NCI-H1417 (cell line): ENCODE measurements around the gene SMIM45.

ENCODE experiments used
- DNase-seq, 3 experiments: peaks; one replicate each; lab custom pipeline; 2025; lab: John Stamatoyannopoulos, UW

Gene SMIM45

DNA sequence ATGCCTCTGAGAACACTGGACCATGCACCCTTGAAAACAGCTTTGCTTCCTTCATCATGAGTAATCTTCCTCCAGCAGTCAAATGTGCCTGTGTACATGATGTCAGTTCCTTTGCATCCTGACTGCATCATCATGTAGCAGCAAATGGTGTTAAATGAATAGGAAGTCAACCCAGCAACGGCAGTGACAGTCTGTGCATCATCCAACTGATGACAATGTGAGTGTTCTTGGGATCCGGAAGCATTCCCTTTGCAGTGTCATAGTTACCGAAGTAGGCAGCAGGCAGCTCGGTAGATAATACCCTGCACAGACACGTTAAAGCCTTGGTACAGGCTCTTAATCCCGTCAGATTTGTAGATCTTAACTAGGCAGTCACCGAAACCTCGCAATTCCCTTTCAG lies 49.2 kb downstream of the SMIM45 start:
- DNase-seq: no peak

DNA sequence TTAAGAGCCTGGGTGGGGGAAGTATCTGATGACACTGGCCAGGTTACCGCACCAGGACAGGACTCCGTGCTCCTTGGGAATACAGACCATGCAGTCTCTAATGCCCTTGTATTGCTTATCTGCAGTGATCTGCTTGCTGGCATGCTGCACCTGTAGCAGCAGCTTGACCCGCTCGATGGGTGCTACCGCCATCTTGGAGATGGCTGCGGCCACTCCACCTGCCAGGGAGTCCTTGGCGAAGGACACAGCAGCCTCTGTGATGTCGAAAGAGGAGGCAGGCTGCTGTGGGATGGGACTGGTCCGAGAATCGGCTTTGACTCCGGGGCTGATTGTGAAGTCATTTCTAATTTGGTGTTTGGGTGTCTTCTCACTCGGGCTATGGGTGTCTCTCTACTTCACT lies 49.8 kb downstream of the SMIM45 start:
- DNase-seq: no peak

DNA sequence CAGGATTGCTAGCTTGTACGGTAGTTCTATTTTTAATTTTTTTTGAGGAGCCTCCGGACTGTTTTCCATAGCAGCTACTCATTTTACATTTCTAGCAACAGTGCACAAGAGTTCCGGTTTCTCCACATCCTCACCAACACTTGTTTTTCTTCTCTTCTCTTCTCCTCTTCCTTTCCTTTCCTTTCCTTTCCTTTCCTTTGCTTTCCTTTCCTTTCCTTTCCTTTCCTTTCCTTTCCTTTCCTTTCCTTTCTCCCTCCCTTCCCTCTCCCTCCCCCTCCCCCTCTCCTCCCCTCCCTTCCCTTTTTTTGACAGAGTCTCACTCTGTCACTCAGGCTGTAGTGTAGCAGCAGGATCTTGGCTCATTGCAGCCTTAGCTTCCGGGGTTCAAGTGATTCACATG lies 56.0 kb downstream of the SMIM45 start:
- DNase-seq: no peak
